SK-N-SH (cell line): ENCODE data around the gene TLN1. TPM values are rescaled to one million over a fixed set of nuclear protein-coding genes. Genes with fewer than 3 reads are reported as not detected.

Experiments
- CTCF ChIA-PET: fragments of 300-600, 350-600 bp; formaldehyde crosslinking; extraction: SDS; loops from one replicate; lab custom pipeline; 2021; lab: Yijun Ruan, JAX
- POLR2A ChIA-PET: fragments of 350-600 bp; sonication (Branson Sonifier 250); formaldehyde crosslinking; extraction: SDS; loops from one replicate; lab custom pipeline; 2020; ENCODE audit warnings: antibody characterized with exemption, inconsistent platforms; lab: Yijun Ruan, JAX
- DNase-seq: peaks from one replicate; pipeline ENCODE4 v3.0.0; 2012
- H2AFZ ChIP-seq: fragments of 200-600 bp; sonication (generic); 2 replicates; pipeline ENCODE4 v1.8.1; 2016; ENCODE audit warnings: antibody characterized with exemption, mild to moderate bottlenecking, low read depth
- H3F3A ChIP-seq: fragments of 200-600 bp; sonication (generic); replicated peaks from 2 replicates; pipeline ENCODE3; 2016; ENCODE audit warnings: antibody characterized with exemption, mild to moderate bottlenecking; ENCODE audit not compliant: insufficient read depth
- H3K27ac ChIP-seq, 2 experiments: fragments of 200-500 bp in 1 of 2; fragments of 200-600 bp in 1 of 2; sonication (Bioruptor generic) in 1 of 2; sonication (generic), shearing (Covaris generic) in 1 of 2; 2 replicates each; pipeline versions ENCODE4 v1.5.1 to v1.6.1; 2014 to 2016; ENCODE audit warnings: low read depth in 2 of 2, inconsistent platforms in 1 of 2, low read length in 1 of 2, mild to moderate bottlenecking in 1 of 2, mixed read lengths in 1 of 2
- H3K27me3 ChIP-seq: fragments of 200-600 bp; sonication (generic), shearing (Covaris generic); 2 replicates; pipeline ENCODE4 v1.6.1; 2016; ENCODE audit warnings: mixed run types; ENCODE audit not compliant: insufficient read depth
- H3K36me3 ChIP-seq, 2 experiments: fragments of 200-500 bp in 1 of 2; fragments of 200-600 bp in 1 of 2; sonication (Bioruptor generic) in 1 of 2; sonication (generic) in 1 of 2; replicated peaks in 1 of 2; 2 replicates each; pipeline versions ENCODE3 to v1.5.1; 2014 to 2016; ENCODE audit warnings: low read length in 1 of 2, mild to moderate bottlenecking in 1 of 2; ENCODE audit not compliant: insufficient read depth in 2 of 2, control insufficient read depth in 1 of 2
- H3K4me1 ChIP-seq, 2 experiments: fragments of 200-500 bp in 1 of 2; fragments of 200-600 bp in 1 of 2; sonication (Bioruptor generic) in 1 of 2; sonication (generic), shearing (Covaris generic) in 1 of 2; 2 replicates each; pipeline versions ENCODE4 v1.5.1 to v1.6.1; 2014 to 2016; ENCODE audit warnings: low read depth in 1 of 2, low read length in 1 of 2, mixed run types in 1 of 2; ENCODE audit not compliant: insufficient read depth in 2 of 2, control insufficient read depth in 1 of 2
- H3K4me2 ChIP-seq: fragments of 200-600 bp; sonication (generic), shearing (Covaris generic); 2 replicates; pipeline ENCODE4 v1.6.1; 2017; ENCODE audit warnings: mixed run types
- H3K4me3 ChIP-seq, 2 experiments: fragments of 200-500 bp in 1 of 2; fragments of 200-600 bp in 1 of 2; sonication (Bioruptor generic) in 1 of 2; sonication (generic), shearing (Covaris generic) in 1 of 2; 2 replicates each; pipeline versions ENCODE4 v1.5.1 to v1.8.1; 2014 to 2016; ENCODE audit warnings: low read depth in 2 of 2, inconsistent platforms in 1 of 2, low read length in 1 of 2, mild to moderate bottlenecking in 1 of 2, mixed read lengths in 1 of 2, moderate library complexity in 1 of 2
- H3K79me2 ChIP-seq: fragments of 200-600 bp; sonication (generic); 2 replicates; pipeline ENCODE4 v1.8.1; 2017; ENCODE audit warnings: mild to moderate bottlenecking; ENCODE audit not compliant: insufficient read depth
- H3K9ac ChIP-seq: fragments of 200-600 bp; sonication (generic); 2 replicates; pipeline ENCODE4 v1.6.1; 2017; ENCODE audit warnings: mixed run types
- H3K9me2 ChIP-seq: fragments of 200-600 bp; sonication (generic); 2 replicates; pipeline ENCODE4 v1.6.1; 2017; ENCODE audit warnings: mixed run types
- H3K9me3 ChIP-seq: fragments of 200-600 bp; sonication (generic); 2 replicates; pipeline ENCODE4 v1.6.1; 2017; ENCODE audit warnings: mixed run types, mild to moderate bottlenecking, moderate library complexity
- H4K20me1 ChIP-seq: fragments of 200-600 bp; sonication (generic); 2 replicates; pipeline ENCODE4 v1.6.1; 2017; ENCODE audit warnings: mild to moderate bottlenecking, mixed run types; ENCODE audit not compliant: insufficient read depth
- CHD2 ChIP-seq: fragments of 150-350 bp; IDR thresholded peaks from 2 replicates; pipeline ENCODE4 v1.6.1; 2018; ENCODE audit warnings: low read length; ENCODE audit not compliant: partially characterized antibody
- CTCF ChIP-seq: fragments of 200-600 bp; sonication (generic); IDR thresholded peaks from 2 replicates; pipeline ENCODE4 v1.6.1; 2017; ENCODE audit warnings: antibody characterized with exemption, mild to moderate bottlenecking, moderate library complexity
- EZH2phosphoT487 ChIP-seq: fragments of 200-600 bp; sonication (generic); IDR thresholded peaks from 2 replicates; pipeline ENCODE4 v1.6.1; 2017; ENCODE audit warnings: low read depth, mixed run types, mild to moderate bottlenecking, antibody characterized with exemption, moderate library complexity, borderline replicate concordance
- FOXJ3 ChIP-seq: sonication (generic); formaldehyde crosslinking; IDR thresholded peaks from 2 replicates; pipeline ENCODE4 v1.5.1; 2020; ENCODE audit warnings: mild to moderate bottlenecking, missing genetic modification reagents
- FOXM1 ChIP-seq: IDR thresholded peaks from 2 replicates; pipeline ENCODE4 v1.4.0; 2012; ENCODE audit warnings: low read depth, mild to moderate bottlenecking
- IRF3 ChIP-seq: fragments of 150-350 bp; IDR thresholded peaks from 2 replicates; pipeline ENCODE4 v1.6.1; 2016; ENCODE audit warnings: mild to moderate bottlenecking, low read depth, low read length
- JUND ChIP-seq: IDR thresholded peaks from 2 replicates; pipeline ENCODE4 v1.4.0; 2012
- MEF2A ChIP-seq: IDR thresholded peaks from 2 replicates; pipeline ENCODE4 v1.4.0; 2012; ENCODE audit warnings: low read depth, borderline replicate concordance
- MXI1 ChIP-seq: IDR thresholded peaks from 2 replicates; pipeline ENCODE4 v1.6.1; 2012; ENCODE audit warnings: mild to moderate bottlenecking, low read depth, low read length, improper control_type of control experiment
- NFIC ChIP-seq: IDR thresholded peaks from 2 replicates; pipeline ENCODE4 v1.4.0; 2012; ENCODE audit warnings: borderline replicate concordance
- RAD21 ChIP-seq: IDR thresholded peaks from 2 replicates; pipeline ENCODE4 v1.6.1; 2012; ENCODE audit warnings: mild to moderate bottlenecking, low read length
- RCOR1 ChIP-seq: fragments of 150-350 bp; IDR thresholded peaks from 2 replicates; pipeline ENCODE4 v1.6.1; 2017; ENCODE audit warnings: antibody characterized with exemption, low read length
- REST ChIP-seq: IDR thresholded peaks from 2 replicates; pipeline ENCODE4 v1.6.1; 2012; ENCODE audit warnings: mild to moderate bottlenecking, low read depth, low read length, moderate library complexity
- SIN3A ChIP-seq: IDR thresholded peaks from 2 replicates; pipeline ENCODE4 v1.6.1; 2012; ENCODE audit warnings: low read depth, mild to moderate bottlenecking, low read length, moderate library complexity, borderline replicate concordance
- SMC3 ChIP-seq: IDR thresholded peaks from 2 replicates; pipeline ENCODE4 v1.6.1; 2012; ENCODE audit warnings: low read depth, low read length, improper control_type of control experiment
- TCF12 ChIP-seq: IDR thresholded peaks from 2 replicates; pipeline ENCODE4 v1.4.0; 2012
- TEAD4 ChIP-seq: IDR thresholded peaks from 2 replicates; pipeline ENCODE4 v1.4.0; 2012; ENCODE audit warnings: mild to moderate bottlenecking, borderline replicate concordance; ENCODE audit not compliant: insufficient read depth
- USF2 ChIP-seq: fragments of 150-350 bp; IDR thresholded peaks from 2 replicates; pipeline ENCODE4 v1.6.1; 2017; ENCODE audit warnings: antibody characterized with exemption, low read length, low read depth, borderline replicate concordance
- YY1 ChIP-seq: IDR thresholded peaks from 2 replicates; pipeline ENCODE4 v1.4.0; 2012; ENCODE audit warnings: low read depth, mild to moderate bottlenecking
- WGBS: methylation state at CpG from one replicate; pipeline ENCODE4 v1.1.6; 2017; ENCODE audit warnings: low lambda C conversion rate; 5-methylcytosine and 5-hydroxymethylcytosine counted together
- polyA plus RNA-seq, 3 experiments: library from polyadenylated mRNA; depleted of rRNA; stranded (reverse); fragments of >200 nt; gene quantifications; 2 replicates each; pipeline ENCODE4 v1.2.3, GENCODE V29; 2012

Gene TLN1
- polyA plus RNA-seq, 1 of the 3 experiments (the other 2 are of a cell fraction): 115 TPM

GRCh38 chr9:35743880-35744518, 12.0 kb upstream of the TLN1 start (continued):
- no peak for TF ChIP-seq REST
- no peak for TF ChIP-seq RAD21
- no peak for TF ChIP-seq USF2
- no peak for TF ChIP-seq SIN3A
- TF ChIP-seq JUND: no peak
- TF ChIP-seq FOXM1: no peak
- no peak for TF ChIP-seq MEF2A
- no peak for TF ChIP-seq CTCF
- TF ChIP-seq, all 33 proteins: peak for 0

GRCh38 chr9:35743452-35743851, 11.5 kb upstream of the TLN1 start:
- no peaks in the 10 kb centered on the region for H3K9me3 ChIP-seq
- peaks cover 49 to 59% of the 10 kb centered on the region in 2 experiments for H3K36me3 ChIP-seq
- no peak overlapping the region for H3K4me2 ChIP-seq
- no peak overlapping the region for H2AFZ ChIP-seq
- DNase-seq: no peak
- H3K27ac ChIP-seq: no peak overlapping the region
- H3K9ac ChIP-seq: no peak overlapping the region
- 86% methylated on average over 2 of the region's 2 CpGs for WGBS
- H3F3A ChIP-seq: peaks cover 10% of the 10 kb centered on the region
- H3K79me2 ChIP-seq: peaks cover 72% of the 10 kb centered on the region
- H4K20me1 ChIP-seq: peaks cover 31% of the 10 kb centered on the region
- H3K27me3 ChIP-seq: no peaks in the 10 kb centered on the region
- CTCF ChIA-PET: interaction anchor here (1.2 to 6.8 kb wide), 2 partner anchors 6 to 17 kb away, joined by 3 to 88 read pairs; no protein-coding TSS in a partner anchor
- no peaks in the 10 kb centered on the region for H3K9me2 ChIP-seq
- peaks cover 12 to 21% of the 10 kb centered on the region in 2 experiments; a peak in 2 of 4 replicates for H3K4me1 ChIP-seq
- H3K4me3 ChIP-seq: no peak overlapping the region
- POLR2A ChIA-PET: interaction anchor here (1.0 kb wide), 1 partner anchor 11 kb away, joined by 4 read pairs; the partner anchor contains the start of genes CREB3 and TLN1
- TF ChIP-seq REST (no peak), TCF12 (no peak), SMC3 (no peak), FOXJ3 (CRISPR knock-in tag) (no peak), IRF3 (no peak), NFIC (no peak), EZH2phosphoT487 (no peak), MXI1 (no peak), YY1 (no peak), RCOR1 (no peak), CHD2 (no peak), TEAD4 (no peak)
